Astrocyte (in vitro differentiated cells and primary cell): ENCODE measurements around the gene NR2F1.

Experiments used
- CTCF ChIP-seq: IDR thresholded peaks from 2 replicates; pipeline ENCODE4 v1.5.1; 2011; ENCODE audit warnings: low read depth, mild to moderate bottlenecking, inconsistent platforms, low read length, moderate library complexity; ENCODE audit not compliant: insufficient read depth
- EZH2 ChIP-seq: IDR thresholded peaks from 2 replicates; pipeline ENCODE4 v1.6.1; 2012; ENCODE audit warnings: mild to moderate bottlenecking, low read length, inconsistent platforms; ENCODE audit not compliant: insufficient read depth

- no peak for TF ChIP-seq CTCF
- TF ChIP-seq EZH2 = no peak
Measured at GRCh38 chr5:93621327-93621798, 38.3 kb downstream of the NR2F1 start.
